Sigmoid colon (tissue), 7 donors: ENCODE data around the gene L1TD1. TPM values are rescaled to one million over a fixed set of nuclear protein-coding genes. Genes with fewer than 3 reads are reported as not detected.
"Not testable (repeated sequence)": the region's sequence is repeated elsewhere in the genome, so short reads cannot be mapped to it uniquely, and the experiment has no call there.

ENCODE experiments used
- DNase-seq: peaks from one replicate; pipeline ENCODE4 v3.0.0-alpha.2; 2019
- H3K27ac ChIP-seq, 4 donors: fragments of 200-600 bp; sonication (generic); one replicate each; pipeline ENCODE4 v1.5.1; 2016 to 2019; ENCODE audit warnings: mild to moderate bottlenecking in 1 of 4
- H3K27me3 ChIP-seq, 3 donors: fragments of 200-600 bp; sonication (generic); one replicate each; pipeline ENCODE4 v1.5.1; 2019; ENCODE audit warnings: mild to moderate bottlenecking in 1 of 3
- H3K36me3 ChIP-seq, 4 donors: fragments of 200-600 bp; sonication (generic); one replicate each; pipeline ENCODE4 v1.5.1; 2016 to 2019
- H3K4me1 ChIP-seq, 4 donors: fragments of 200-600 bp; sonication (generic); one replicate each; pipeline ENCODE4 v1.5.1; 2017 to 2019
- H3K4me3 ChIP-seq, 4 donors: fragments of 200-600 bp; sonication (generic); one replicate each; pipeline ENCODE4 v1.5.1; 2017 to 2019; ENCODE audit warnings: mild to moderate bottlenecking in 2 of 4, moderate library complexity in 1 of 4
- H3K9me3 ChIP-seq, 4 donors: fragments of 200-600 bp in 3 of 4; sonication (generic) in 3 of 4; one replicate each; pipeline versions ENCODE4 v1.5.1 to v1.6.1; 2013 to 2019
- CTCF ChIP-seq, 4 experiments: fragments of 450-650 bp in 3 of 4; fragments of 200-600 bp in 1 of 4; IDR thresholded peaks; one replicate each; pipeline ENCODE4 v1.5.1; 2016 to 2019; ENCODE audit warnings: antibody characterized with exemption in 4 of 4, mild to moderate bottlenecking in 3 of 4, moderate library complexity in 2 of 4
- EP300 ChIP-seq, 4 donors: sonication (generic); formaldehyde crosslinking; IDR thresholded peaks; one replicate each; pipeline ENCODE4 v1.6.1; 2017; ENCODE audit warnings: antibody characterized with exemption in 4 of 4
- POLR2A ChIP-seq, 2 donors: fragments of 450-650 bp; IDR thresholded peaks; one replicate each; pipeline ENCODE4 v1.6.1; 2016; ENCODE audit warnings: antibody characterized with exemption in 2 of 2, mild to moderate bottlenecking in 2 of 2, moderate library complexity in 2 of 2
- POLR2AphosphoS5 ChIP-seq, 4 donors: sonication (generic); formaldehyde crosslinking; IDR thresholded peaks; one replicate each; pipeline ENCODE4 v1.6.1; 2017; ENCODE audit warnings: antibody characterized with exemption in 4 of 4
- WGBS, 2 donors: extraction: QIAGEN DNeasy Blood & Tissue Kit; methylation state at CpG; one replicate each; pipeline ENCODE4 v1.1.7; 2013; 5-methylcytosine and 5-hydroxymethylcytosine counted together
- intact Hi-C: fragments of 100-400 bp; cut with DNase I; formaldehyde crosslinking; loops from one replicate; pipeline ENCODE4 v1.15.1; 2023
- polyA plus RNA-seq, 3 donors: library from polyadenylated mRNA; stranded (reverse); fragments of 200-250 nt; gene quantifications; one replicate each; pipeline ENCODE4 v1.2.3, GENCODE V29; 2013
- total RNA-seq, 4 donors: library from RNA; depleted of rRNA; stranded (reverse); fragments of >200 nt; gene quantifications; one replicate each; pipeline ENCODE4 v1.1.0, GENCODE V29; 2016
- donor health status: healthy with polysubstance abuse.
- donor health status: Bipolar disorder and iron deficiency.
- donor health status: healthy.

Gene L1TD1, protein sequence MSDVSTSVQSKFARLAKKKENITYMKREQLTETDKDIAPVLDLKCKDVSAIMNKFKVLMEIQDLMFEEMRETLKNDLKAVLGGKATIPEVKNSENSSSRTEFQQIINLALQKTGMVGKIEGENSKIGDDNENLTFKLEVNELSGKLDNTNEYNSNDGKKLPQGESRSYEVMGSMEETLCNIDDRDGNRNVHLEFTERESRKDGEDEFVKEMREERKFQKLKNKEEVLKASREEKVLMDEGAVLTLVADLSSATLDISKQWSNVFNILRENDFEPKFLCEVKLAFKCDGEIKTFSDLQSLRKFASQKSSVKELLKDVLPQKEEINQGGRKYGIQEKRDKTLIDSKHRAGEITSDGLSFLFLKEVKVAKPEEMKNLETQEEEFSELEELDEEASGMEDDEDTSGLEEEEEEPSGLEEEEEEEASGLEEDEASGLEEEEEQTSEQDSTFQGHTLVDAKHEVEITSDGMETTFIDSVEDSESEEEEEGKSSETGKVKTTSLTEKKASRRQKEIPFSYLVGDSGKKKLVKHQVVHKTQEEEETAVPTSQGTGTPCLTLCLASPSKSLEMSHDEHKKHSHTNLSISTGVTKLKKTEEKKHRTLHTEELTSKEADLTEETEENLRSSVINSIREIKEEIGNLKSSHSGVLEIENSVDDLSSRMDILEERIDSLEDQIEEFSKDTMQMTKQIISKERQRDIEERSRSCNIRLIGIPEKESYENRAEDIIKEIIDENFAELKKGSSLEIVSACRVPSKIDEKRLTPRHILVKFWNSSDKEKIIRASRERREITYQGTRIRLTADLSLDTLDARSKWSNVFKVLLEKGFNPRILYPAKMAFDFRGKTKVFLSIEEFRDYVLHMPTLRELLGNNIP
- under 1 TPM in 3 of 4 donors, not detected in 1; under 0.01 to 0.99 (median 0.27) TPM for total RNA-seq
- 1 to 10 TPM; 1.8 to 8.0 (median 2.8) TPM for polyA plus RNA-seq

- peaks cover 3 to 42% (median 3%) of the 10 kb centered on the region in 3 donors for H3K27me3 ChIP-seq
- WGBS, 2 donors: 6 to 10% methylated on average over 55 of the region's 55 CpGs
- DNase-seq: peak; percentile 65
- H3K4me1 ChIP-seq: no peaks in the 10 kb centered on the region
- intact Hi-C loops: no loop called here
- no peaks in the 10 kb centered on the region for H3K9me3 ChIP-seq
- no peak within 1 kb of the TSS for H3K27ac ChIP-seq
- H3K36me3 ChIP-seq: no peaks in the 10 kb centered on the region
- peak within 1 kb of the TSS in 3 of 4 donors; percentile 19 to 28 (median 23) for H3K4me3 ChIP-seq
- TF ChIP-seq POLR2A (IDR thresholded peaks at IDR 0.05) (no peak), EP300 (IDR thresholded peaks at IDR 0.05) (no peak), CTCF (IDR thresholded peaks at IDR 0.05) (no peak)
Measured at GRCh38 chr1:62194651-62195544, at the start of gene L1TD1. TSS of gene L1TD1 (plus strand) at chr1:62194849. CDS start at chr1:62206629, 11,780 bp downstream.

DNA sequence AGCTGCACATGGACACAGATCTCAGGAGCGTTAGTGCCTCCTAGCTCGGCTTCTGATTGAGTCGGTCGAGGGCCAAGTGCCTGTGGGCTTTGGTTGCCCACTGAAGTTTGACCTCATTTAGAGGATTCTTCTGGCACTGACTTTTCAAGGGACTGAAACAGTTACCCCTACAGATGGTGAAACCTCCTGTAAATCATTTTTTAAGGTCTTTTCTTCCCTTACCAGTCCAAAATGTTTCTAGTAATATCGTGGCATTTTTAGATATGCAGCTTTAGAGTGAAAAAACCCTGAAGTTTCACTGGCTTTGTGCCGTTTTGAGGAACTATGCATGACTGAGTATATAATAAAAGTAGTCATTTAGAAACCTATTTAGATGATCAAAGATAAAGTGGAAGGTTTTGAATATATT, 34.7 kb upstream of the L1TD1 start:
- Histone ChIP-seq H3K27me3 (no peaks in the 10 kb centered on the region), H3K4me1 (no peaks in the 10 kb centered on the region), H3K27ac (no peak overlapping the region), H3K36me3 (peaks cover 0 to 4% (median 0%) of the 10 kb centered on the region in 4 donors), H3K4me3 (no peak overlapping the region), H3K9me3 (no peaks in the 10 kb centered on the region)
- intact Hi-C loops: no loop called here
- TF ChIP-seq POLR2A (IDR thresholded peaks at IDR 0.05) (no peak), EP300 (IDR thresholded peaks at IDR 0.05) (no peak), CTCF (IDR thresholded peaks at IDR 0.05) (no peak), POLR2AphosphoS5 (IDR thresholded peaks at IDR 0.05) (no peak)
- WGBS, 2 donors: 78 to 83% methylated on average over 6 of the region's 6 CpGs
- DNase-seq: no peak

- TF ChIP-seq POLR2A (IDR thresholded peaks at IDR 0.05): no peak
- no peak for TF ChIP-seq EP300 (IDR thresholded peaks at IDR 0.05)
- no peak for TF ChIP-seq POLR2AphosphoS5 (IDR thresholded peaks at IDR 0.05)
- TF ChIP-seq CTCF (IDR thresholded peaks at IDR 0.05): no peak
- 91 to 96% methylated on average over 1 of the region's 1 CpG for WGBS, 2 donors
- intact Hi-C loops: no loop called here
Measured at GRCh38 chr1:62161711-62162110, 32.9 kb upstream of the L1TD1 start.

DNA sequence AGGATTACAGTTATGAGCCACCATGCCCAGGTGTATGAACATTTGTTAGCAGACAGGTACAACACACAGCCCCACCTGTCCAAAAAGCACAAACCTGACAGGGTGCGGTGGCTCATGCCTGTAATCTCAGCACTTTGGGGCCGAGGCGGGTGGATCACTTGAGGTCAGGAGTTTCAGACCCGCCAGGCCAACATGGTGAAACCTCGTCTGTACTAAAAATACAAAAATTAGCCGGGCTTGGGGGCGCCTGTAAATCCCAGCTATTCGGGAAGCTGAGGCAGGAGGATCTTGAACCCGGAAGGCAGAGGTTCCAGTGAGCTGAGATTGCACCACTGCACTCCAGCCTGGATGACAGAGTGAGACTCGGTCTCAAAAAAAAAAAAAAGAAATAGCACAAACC, 24.3 kb upstream of the L1TD1 start:
- DNase-seq, H3K36me3 ChIP-seq, H3K27me3 ChIP-seq, intact Hi-C loops, H3K4me1 ChIP-seq, H3K27ac ChIP-seq, H3K9me3 ChIP-seq, H3K4me3 ChIP-seq: not testable (repeated sequence)
- WGBS, 2 donors: 49 to 81% methylated on average over 10 of the region's 10 CpGs

More at GRCh38 chr1:62161711-62162110, 32.9 kb upstream of the L1TD1 start:
- no peaks in the 10 kb centered on the region for H3K9me3 ChIP-seq
- no peak overlapping the region for H3K27ac ChIP-seq
- H3K36me3 ChIP-seq: peaks cover 0 to 4% (median 0%) of the 10 kb centered on the region in 4 donors
- DNase-seq: no peak
- H3K27me3 ChIP-seq: no peaks in the 10 kb centered on the region
- H3K4me3 ChIP-seq: no peak overlapping the region
- H3K4me1 ChIP-seq: no peaks in the 10 kb centered on the region
